SHP77 (cell line): Measurements from ENCODE around the gene TOP2B.

Experiments
- DNase-seq, 2 experiments: peaks; one replicate each; lab custom pipeline; 2025; lab: John Stamatoyannopoulos, UW

The TOP2B gene

DNA sequence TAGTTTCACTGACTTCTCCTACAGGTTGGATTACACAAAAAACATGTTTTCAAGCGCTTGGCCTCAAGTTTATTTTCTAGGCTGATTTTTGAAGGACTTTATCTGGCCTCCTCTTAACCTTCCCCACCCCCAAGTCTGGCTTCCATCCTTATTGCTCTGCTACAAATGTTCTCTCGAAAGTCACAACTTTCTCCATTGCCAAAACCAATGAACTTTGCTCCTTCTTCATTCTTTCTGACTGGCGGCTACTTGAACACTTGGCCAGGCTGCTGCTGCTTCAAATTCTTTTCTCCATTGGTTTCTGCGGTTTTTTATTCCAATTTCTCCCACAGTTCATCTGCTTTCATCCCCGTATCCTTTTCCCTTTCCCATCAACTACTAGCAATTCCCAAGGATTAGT is 106.6 kb downstream of the TOP2B start:
- DNase-seq, result no peak

DNA sequence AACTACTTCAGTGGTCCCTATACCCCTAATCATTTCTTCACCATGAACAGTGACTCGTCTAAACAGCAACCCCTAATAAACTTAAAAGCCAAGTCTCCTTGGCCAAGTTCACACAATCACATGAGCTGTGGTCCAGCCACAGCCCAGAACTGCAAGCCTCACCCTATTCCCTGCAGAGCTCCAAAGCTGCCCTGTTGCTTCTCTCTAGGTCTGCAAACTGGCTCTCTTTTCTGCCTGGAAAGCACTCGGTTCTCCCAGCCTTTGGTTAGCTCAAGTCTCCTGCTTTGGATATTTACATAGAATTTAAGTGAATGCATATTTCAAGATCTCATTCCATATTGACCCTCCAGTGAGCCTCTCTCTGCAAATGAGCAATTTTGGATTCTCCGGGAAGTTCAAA is 107.0 kb downstream of the TOP2B start:
- DNase-seq, result no peak

DNA sequence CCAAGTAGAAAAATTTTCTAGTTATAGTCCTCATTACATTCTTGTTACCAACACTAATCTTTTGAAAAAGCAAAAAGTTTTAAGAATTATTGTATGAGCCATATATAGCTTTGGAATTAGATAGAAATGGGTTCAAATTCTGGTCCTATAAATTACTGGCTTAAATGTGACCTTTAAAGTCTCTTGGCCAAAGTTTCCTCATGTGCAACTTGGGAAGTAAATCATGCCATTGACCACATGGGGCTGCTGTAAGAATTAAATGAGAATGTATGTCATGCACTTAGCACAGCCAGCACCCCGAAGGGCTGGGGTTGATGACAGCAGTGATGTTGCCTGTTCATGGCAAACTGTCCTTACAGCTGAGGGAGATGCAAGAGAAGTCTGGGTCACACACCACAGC is 108.3 kb downstream of the TOP2B start:
- no peak for DNase-seq

DNA sequence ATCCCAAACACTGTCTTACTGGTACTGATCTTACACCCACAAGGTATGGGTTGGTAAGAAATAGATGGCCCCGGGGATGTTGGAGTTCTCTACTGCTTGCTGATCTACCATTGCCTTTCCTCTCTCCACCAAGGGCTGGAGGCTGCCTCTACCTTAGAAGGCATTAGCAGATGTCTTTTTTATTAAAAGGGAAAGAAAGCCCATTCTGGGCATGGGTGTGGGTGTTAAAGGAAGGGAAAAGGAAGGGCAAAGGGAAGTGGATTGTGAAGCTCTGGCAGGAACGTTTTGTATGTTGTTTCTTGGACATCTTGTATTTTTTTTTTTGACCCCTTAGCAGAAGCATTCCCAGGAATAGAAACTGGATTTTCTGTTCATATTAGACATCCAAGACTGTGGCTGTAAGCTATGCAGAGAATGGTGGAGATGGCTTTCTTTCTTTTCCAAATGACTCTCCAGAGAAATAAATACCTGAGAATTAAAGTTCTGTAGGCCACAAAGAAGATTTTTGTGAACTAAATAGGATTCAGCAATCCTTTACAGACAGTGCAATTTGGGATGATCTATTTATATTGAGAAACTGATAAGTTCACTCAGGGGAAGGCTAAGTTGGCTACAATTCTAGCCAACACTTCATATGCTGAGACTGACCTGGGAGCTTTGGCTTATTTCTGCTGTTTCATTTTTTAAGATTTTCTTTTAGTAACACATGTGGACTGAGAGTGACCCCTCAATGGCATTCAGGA is 108.8 kb downstream of the TOP2B start:
- DNase-seq, result no peak

DNA sequence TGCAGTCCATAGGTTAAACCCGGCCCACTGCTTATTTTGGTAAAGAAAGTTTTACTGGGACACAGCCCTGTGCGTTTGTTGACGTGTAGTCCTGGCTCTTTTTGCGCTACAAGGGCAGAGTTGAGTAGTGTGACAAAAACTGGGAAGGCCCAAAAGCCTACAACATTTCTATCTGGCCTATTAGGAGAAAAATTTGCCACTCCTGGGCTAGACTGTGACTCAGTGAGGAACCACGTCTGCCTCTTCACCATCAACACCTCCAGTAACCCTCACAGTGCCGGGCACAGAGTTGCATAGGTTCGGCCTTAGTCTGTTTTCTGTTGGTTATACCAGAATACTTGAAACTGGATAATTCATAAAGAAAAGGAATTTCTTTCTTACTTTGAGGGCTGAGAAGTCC is 110.3 kb downstream of the TOP2B start:
- no peak for DNase-seq

DNA sequence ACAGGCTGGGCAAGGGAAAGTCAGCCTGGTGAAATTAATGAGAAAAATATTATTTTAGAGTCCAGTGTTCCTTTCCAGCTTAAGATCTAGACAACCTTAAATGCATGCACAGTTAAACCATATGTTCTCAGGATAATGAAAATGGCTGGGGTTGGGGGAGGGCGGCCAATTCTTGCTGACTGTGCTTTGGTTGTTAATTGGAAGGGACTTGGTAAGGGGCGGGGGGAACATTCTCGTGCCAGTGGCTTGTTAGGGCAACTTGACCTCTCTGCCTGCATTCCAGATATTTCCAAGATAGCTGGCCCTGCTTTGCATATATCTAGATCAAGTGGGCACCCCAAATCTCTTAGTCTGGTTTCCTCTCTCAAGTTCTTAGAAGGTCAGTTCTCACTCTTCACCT is 112.5 kb downstream of the TOP2B start:
- DNase-seq, result no peak

DNA sequence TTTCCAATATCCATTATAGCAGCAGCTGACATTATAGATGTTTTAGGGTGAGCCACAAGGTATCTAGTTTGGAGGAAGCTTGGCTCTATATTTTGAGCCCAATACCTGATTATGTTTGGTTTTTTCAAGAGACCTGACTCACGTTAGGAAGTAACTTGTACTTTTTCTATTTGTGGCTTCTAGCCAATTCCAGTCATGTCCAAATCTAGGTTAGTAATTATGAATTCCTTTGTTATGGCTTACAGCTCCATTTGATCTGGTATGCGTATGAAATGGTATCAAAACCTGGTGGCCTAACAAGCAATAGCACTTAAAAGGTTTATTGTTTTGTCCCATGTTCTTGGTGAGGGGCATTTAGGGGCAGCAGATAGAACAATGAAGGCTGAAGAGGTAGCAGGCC is 115.9 kb downstream of the TOP2B start:
- DNase-seq, result no peak

DNA sequence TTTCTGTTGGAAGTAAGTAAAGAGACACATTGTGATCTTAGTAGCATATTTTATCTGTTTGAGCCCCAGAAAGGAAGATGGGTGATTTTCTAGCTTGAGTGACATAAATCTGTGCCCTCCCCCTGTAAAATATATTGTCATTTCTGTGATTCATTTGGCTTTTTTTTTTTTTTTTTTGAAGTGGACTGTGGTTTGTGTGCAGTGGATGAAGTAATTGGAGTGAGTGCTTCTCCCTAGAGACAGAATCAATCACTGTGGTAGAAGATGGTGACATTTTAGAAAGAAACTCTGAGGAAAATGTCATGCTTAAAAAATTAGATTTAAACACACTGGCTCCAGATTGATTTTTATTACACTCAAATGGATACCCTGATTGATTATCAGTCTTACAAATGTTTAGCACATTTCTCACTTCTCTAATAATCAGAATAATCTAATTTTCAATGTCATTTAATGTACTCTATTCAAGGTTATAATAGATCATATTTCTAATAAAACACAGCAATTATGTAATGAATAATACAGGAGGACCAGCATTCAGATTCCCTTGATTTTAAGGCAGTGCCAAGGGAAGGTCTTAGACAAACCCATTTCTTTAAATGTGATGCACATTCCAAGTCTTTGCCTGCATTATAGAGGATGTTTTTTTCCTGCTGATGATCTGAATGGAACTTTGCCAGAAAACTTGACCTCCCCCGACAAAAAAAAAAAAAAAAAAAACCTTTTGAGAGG is 116.6 kb downstream of the TOP2B start:
- DNase-seq, result no peak
